ENCODE measurements around the gene ELAC1.
"Not testable (repeated sequence)": the region's sequence is repeated elsewhere in the genome, so short reads cannot be mapped to it uniquely, and the experiment has no call there.

Gene ELAC1, protein sequence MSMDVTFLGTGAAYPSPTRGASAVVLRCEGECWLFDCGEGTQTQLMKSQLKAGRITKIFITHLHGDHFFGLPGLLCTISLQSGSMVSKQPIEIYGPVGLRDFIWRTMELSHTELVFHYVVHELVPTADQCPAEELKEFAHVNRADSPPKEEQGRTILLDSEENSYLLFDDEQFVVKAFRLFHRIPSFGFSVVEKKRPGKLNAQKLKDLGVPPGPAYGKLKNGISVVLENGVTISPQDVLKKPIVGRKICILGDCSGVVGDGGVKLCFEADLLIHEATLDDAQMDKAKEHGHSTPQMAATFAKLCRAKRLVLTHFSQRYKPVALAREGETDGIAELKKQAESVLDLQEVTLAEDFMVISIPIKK

DNA sequence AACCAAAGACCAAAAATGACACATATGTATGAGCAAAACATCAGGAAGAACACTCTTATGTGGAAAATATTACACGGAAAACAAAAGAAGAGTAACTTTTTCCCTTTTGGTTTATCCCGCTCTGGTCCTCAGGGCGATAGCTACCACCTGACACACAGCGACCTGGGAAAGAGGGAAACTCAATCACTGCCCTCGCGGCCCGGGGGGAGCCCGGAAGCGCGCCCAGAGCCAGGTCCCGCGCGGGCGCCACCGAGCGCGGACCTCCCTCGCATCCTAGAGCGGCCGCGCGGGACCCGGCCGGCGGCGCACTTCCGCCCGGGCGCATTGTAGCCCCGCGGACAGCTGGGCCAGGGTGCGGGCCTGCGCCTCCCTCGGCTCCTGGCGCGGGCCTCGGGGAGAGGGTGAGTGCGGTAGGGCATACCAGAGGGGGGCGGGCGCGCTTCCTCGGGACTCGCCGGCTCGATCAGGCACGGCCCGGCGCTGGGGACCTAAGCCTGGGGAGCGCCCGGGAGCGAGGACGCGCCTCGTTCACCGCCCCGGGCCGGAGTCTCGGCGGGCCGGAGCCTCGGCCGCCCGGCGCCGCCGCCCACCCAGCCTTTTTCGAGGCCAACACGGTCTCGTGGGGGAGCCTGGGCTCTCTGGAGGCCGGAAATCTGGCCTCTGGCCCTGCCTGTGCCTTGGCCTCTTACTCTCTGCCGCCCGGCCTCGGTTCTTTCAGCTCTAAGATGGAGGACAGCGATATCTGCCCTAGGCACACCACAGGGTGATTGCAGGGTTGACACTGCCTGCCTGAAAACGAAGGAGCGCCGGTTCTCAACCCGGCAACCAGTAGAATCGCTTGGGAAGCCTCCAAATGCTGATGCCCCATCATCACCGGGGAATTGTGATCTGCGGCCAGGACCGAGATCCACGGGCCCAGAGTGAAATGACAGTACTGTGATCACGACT lies at the start of gene ELAC1:
Gene ELAC1, plus strand, starts transcription at position 327 of the 948 bp plus-strand sequence. CDS start 6,365 bp downstream, outside the sequence.
- peak; percentile 20 for DNase-seq (ENCODE audit: low read depth, low spot score)

DNA sequence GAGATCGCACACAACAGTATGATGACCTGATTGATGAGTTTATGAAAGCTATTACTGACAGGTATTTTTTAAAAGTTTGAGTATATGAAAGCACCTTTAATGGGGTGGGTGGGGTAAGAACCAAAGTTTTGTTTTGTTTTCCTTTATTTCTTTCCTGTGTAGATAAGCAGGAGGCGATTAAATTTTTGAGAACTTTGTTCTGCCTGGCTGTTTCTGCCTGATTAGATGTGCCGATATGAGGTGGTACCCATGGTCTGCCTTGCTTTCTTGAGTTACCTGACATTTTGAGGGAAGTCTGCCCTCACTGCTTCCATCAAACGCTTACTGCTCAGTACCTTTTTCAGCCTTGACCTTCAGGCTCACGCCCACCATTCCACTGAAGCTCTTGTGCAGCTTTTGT lies 49.7 kb upstream of the ELAC1 start:
- no peak for DNase-seq (ENCODE audit: low read depth, low spot score)

- no peak for DNase-seq (ENCODE audit: low read depth, low spot score)
These were observed 43.5 kb upstream of the ELAC1 start for GRCh38 chr18:50924372-50924771.

DNA sequence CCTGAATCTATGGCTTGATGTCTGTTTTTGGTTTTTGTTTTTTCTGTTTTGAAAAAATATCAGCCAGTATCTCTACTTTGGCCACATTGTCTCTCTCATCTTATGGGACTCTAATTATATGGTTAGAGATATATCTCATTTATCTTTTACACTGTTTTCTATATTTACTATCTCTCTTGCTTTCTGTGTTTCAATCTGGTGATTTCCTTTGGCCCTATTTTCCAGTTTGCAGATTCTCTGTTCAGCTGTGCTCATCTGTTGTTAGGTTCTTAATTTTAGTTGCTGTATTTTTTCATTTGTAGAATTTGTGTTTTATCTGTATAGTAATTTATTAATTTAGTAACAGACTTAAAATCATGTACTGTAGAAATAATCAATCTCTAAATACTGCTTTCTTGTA lies 41.3 kb upstream of the ELAC1 start:
- DNase-seq (ENCODE audit: low read depth, low spot score), result no peak

DNA sequence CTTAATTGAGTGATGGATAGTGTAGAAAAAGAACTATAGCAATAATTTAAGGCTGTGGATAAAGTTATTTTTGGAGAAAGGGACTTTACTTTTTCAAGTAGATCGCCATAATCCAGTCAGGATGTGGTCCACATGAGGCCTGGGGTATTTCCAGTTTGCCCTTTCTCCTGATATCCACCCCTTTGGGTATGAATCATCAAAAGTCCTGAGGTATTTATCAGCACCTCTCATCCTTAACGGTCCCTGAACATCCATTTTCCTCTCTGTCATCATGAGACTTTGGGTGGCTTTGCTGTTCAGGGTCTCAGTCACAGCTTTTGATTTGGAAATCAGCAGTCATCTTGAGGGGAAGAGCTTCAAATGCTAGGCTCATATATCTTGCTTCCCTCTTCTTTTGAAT lies 39.3 kb upstream of the ELAC1 start:
- no peak for DNase-seq (ENCODE audit: low read depth, low spot score)

- no peak for DNase-seq (ENCODE audit: low read depth, low spot score)
These were observed 34.2 kb upstream of the ELAC1 start for GRCh38 chr18:50933684-50934083.

- no peak for DNase-seq (ENCODE audit: low read depth, low spot score)
These were observed 33.2 kb upstream of the ELAC1 start for GRCh38 chr18:50934545-50935211.

DNA sequence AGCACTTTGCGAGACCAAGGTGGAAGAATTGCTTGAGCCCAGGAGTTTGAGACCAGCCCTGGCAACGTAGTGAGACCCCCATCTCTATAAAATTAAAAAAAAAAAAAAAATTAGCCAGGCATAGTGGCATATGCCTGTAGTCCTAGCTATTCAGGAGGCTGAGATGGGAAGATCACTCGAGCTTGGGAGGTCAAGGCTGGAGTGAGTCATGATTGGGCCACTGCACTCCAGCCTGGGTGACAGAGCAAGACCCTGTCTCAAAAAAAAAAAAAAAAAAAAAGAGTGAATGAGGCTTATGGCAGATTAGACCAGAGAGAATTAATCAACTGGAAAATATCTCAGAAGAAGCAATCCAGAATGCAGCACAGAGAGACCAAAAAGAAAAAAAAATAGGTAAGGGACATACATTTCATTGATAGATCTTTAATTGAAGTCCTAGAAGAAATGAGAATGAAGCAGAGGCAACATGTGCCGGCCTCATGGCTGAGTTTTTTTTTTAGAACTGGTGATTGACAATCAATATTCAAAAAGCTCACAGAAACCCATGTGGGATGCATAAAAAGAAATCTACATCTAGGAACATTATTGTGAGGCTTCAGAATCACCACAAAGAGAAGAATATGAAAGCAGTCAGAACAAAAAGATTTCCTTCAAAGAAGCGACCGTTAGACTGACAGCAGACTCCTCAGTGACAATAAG lies 32.2 kb upstream of the ELAC1 start:
- no peak for DNase-seq (ENCODE audit: low read depth, low spot score)

GRCh38 chr18:50937183-50937582 lies 30.7 kb upstream of the ELAC1 start:
- no peak for DNase-seq (ENCODE audit: low read depth, low spot score)

GRCh38 chr18:50938912-50939311 lies 28.9 kb upstream of the ELAC1 start:
- no peak for DNase-seq (ENCODE audit: low read depth, low spot score)

DNA sequence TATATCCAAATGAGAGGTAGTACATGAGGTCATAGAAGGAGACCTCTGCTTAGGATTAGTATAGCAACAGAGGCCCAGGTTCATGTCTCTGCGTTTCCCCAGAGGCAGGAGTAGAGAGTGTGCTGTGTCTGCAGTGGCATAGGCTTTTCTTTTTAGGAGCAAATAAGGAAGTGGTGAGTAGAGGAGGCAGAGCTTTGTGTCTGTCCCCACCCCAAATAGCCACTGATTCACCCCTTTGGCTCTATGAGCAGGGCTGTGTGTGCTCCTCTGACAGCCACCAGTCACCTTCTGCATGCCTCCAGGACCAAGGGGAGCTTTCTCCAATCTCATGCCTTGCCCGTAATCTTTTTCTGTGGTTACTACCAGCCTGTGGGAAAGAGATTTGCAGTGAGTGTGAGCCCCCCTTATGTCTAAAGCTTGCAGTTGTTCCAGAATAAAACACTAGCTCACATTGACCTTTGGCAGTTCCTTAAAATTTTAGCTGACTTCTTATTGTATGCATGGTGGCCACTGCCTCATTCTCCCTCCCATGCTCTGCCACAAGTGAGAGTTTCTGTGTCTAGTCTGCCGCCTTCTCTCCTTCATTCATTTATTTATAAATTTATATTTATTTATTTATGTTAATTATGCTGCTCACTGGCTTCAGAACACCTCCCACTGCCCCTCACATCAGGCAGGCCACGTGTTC lies 23.5 kb upstream of the ELAC1 start:
- DNase-seq (ENCODE audit: low read depth, low spot score), result no peak

- not testable (repeated sequence) for DNase-seq (ENCODE audit: low read depth, low spot score)
These were observed 21.9 kb upstream of the ELAC1 start for GRCh38 chr18:50945918-50946317.

- DNase-seq (ENCODE audit: low read depth, low spot score), result no peak
These were observed 19.9 kb upstream of the ELAC1 start for GRCh38 chr18:50947899-50948298.

DNA sequence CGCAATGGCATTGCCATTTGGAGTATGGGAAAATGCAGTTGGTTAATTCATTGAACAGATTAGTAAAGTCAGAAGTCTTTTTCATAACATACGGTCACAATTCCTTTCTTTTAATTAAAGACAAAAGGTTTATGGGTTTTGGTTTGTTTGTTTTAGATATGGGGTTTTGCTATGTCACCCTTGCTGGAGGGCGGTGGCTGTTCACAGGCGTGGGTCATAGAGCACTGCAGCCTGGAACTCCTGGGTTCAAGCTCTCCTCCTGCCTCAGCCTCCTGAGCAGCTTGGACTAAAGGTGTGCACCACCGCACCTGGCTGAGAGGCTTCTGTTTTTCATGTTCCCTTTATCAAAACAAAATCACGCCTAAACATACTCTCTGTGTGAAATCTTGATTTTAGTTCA lies 18.7 kb upstream of the ELAC1 start:
- no peak for DNase-seq (ENCODE audit: low read depth, low spot score)

GRCh38 chr18:50950626-50951025 lies 17.2 kb upstream of the ELAC1 start:
- no peak for DNase-seq (ENCODE audit: low read depth, low spot score)

DNA sequence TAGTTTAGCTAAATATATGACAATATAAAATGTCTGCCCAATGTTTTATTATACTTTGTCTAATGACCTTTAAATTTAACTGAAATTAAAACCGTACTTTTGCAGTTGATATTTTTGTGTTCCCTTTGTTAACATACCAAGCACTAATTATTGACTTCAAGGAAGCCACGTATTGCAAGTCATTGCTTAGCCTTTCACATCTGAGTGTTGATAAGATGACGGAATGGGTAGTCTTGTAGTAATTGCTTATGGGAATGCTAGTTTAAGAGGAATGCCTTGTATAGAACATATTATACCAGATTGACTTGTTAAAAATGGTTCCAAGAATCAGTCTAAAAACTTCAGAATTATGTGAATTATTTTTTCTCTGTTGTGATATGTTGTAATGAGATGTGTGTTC lies 14.0 kb upstream of the ELAC1 start:
- no peak for DNase-seq (ENCODE audit: low read depth, low spot score)

GRCh38 chr18:50955253-50955652 lies 12.6 kb upstream of the ELAC1 start:
- DNase-seq (ENCODE audit: low read depth, low spot score), result no peak

- DNase-seq (ENCODE audit: low read depth, low spot score), result no peak
These were observed 11.7 kb upstream of the ELAC1 start for GRCh38 chr18:50956116-50956515.

- no peak for DNase-seq (ENCODE audit: low read depth, low spot score)
These were observed 5.9 kb upstream of the ELAC1 start for GRCh38 chr18:50961974-50962373.

- DNase-seq (ENCODE audit: low read depth, low spot score), result no peak
These were observed 1.6 kb downstream of the ELAC1 start for GRCh38 chr18:50969448-50969847.

DNA sequence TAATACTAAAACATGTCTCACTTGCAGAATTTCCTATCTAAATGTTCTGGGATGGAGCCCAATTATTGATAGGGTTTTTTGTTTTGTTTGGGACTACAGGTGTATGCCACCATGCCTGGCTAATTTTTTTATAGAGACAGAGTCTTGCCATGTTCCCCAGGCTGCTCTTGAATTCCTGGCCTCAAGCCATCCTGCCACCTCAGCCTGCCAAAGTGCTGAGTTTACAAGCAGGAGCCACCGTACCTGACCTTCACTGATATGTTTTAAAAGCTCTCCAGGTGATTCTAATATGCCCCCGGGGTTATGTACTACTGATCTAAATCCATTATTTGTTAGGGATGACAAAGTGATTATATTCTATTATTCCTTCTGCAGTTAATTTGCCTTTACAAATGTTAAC lies 2.2 kb downstream of the ELAC1 start:
- no peak for DNase-seq (ENCODE audit: low read depth, low spot score)
